Suprapubic skin (tissue), 4 donors: ENCODE data around the gene SYNE1. TPM values are rescaled to one million over a fixed set of nuclear protein-coding genes. Genes with fewer than 3 reads are reported as not detected.
A peak's percentile ranks its signal among the peaks of the same experiment; 100 is the strongest.

Source experiments
- DNase-seq, 2 donors: peaks; one replicate each; pipeline ENCODE4 v3.0.0-alpha.2; 2019; ENCODE audit warnings: low spot score in 2 of 2
- H3K27ac ChIP-seq: fragments of 200-600 bp; sonication (generic); one replicate; pipeline ENCODE4 v1.5.1; 2019
- H3K27me3 ChIP-seq: fragments of 200-600 bp; sonication (generic); one replicate; pipeline ENCODE4 v1.5.1; 2019
- H3K36me3 ChIP-seq: fragments of 200-600 bp; sonication (generic); one replicate; pipeline ENCODE4 v1.5.1; 2019
- H3K4me1 ChIP-seq: fragments of 200-600 bp; sonication (generic); one replicate; pipeline ENCODE4 v1.5.1; 2019
- H3K4me3 ChIP-seq: fragments of 200-600 bp; sonication (generic); one replicate; pipeline ENCODE4 v1.5.1; 2019; ENCODE audit warnings: mild to moderate bottlenecking
- H3K9me3 ChIP-seq: fragments of 200-600 bp; sonication (generic); one replicate; pipeline ENCODE4 v1.5.1; 2019
- CTCF ChIP-seq, 2 donors: fragments of 200-600 bp in 1 of 2; fragments of 450-650 bp in 1 of 2; sonication (generic) in 1 of 2; IDR thresholded peaks; one replicate each; pipeline ENCODE4 v1.5.1; 2016 to 2019; ENCODE audit warnings: antibody characterized with exemption in 2 of 2, mild to moderate bottlenecking in 1 of 2, moderate library complexity in 1 of 2
- EP300 ChIP-seq: sonication (generic); formaldehyde crosslinking; IDR thresholded peaks from one replicate; pipeline ENCODE4 v1.6.1; 2017; ENCODE audit warnings: antibody characterized with exemption
- POLR2A ChIP-seq, 2 donors: fragments of 450-650 bp; IDR thresholded peaks; one replicate each; pipeline ENCODE4 v1.6.1; 2017; ENCODE audit warnings: antibody characterized with exemption in 2 of 2, mild to moderate bottlenecking in 2 of 2, moderate library complexity in 2 of 2
- POLR2AphosphoS5 ChIP-seq, 3 donors: sonication (generic); formaldehyde crosslinking; IDR thresholded peaks; one replicate each; pipeline ENCODE4 v1.6.1; 2017; ENCODE audit warnings: antibody characterized with exemption in 3 of 3
- WGBS: methylation state at CpG from one replicate; pipeline ENCODE4 v1.1.5; 2018; 5-methylcytosine and 5-hydroxymethylcytosine counted together
- total RNA-seq, 4 donors: library from RNA; depleted of rRNA; stranded (reverse); fragments of >200 nt; gene quantifications; one replicate each; pipeline ENCODE4 v1.1.0, GENCODE V29; 2016

Gene SYNE1
- total RNA-seq, 4 donors from 2014 or later = 105 to 184 (median 132) TPM

DNA sequence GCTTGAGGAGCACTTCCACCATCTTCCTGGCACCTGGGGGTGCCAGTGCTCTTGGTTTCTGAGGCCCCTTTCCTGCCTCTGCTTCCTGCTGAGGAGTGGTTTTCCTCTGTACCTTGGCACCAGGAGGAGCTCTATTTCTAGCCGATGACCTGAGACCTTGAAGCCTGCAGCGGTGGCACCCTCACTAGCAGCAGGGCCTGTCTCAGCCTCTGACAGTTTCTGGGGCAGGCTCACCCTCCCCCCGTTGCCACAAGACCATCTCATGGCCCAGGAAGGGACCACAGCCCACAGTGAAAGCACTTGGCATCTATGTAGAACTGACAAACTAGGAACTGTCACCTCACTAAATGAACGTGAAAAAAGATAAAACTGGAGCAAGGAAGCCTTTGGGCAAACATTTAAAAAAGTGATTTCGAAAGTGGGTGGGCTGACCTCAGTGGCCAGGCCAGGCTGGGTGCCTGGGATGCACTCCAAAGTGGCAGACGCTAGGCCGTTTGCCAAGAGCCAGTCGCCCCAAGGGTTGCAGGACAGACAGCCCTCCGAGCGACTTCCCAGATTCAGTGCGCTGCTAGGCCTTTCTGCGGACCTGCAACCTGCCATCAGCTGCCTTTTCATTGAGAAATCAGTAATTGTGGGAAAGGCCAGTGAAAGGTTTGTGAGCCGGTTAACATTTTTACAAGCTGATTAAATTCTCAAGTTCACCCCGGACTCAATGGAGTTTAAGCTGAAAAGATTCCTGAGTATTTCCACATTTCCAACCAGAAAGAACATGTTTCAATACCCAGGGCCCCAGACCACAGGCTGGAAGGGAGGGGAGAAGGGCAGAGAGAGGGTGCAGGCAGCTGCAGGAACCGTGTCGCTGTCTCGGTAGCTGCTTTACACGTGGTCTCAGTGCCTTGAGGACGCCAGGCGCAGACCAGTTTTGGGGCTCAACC is 526.0 kb downstream of the SYNE1 start:
- Histone ChIP-seq H3K4me3 (no peak overlapping the region), H3K27ac (no peak overlapping the region)
- WGBS = 47% methylated on average over 19 of the region's 20 CpGs

DNA sequence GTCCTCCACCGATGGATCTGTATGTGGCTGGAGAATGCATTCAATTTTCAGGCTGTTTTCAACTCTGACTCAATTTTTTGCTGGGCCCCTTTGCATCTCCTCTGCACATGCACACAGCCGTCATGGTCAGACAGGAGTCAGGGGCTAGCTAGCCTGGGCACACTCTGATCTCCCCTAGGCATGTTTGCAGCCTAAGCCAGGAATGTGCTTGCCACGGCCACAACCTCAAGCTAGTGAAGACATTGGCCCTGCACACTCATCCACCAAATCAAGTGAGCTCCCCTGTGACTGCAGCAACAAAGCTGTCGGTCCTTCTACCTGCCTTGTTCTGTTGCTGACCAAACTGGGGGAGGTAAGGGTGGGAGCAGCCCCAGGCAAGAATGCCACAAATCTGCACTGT is 529.2 kb downstream of the SYNE1 start:
- Histone ChIP-seq H3K36me3 (no peaks in the 10 kb centered on the region), H3K4me1 (peaks cover 9% of the 10 kb centered on the region), H3K27ac (no peak overlapping the region), H3K4me3 (no peak overlapping the region), H3K9me3 (no peaks in the 10 kb centered on the region), H3K27me3 (no peaks in the 10 kb centered on the region)
- DNase-seq = no peak
- 96% methylated on average over 4 of the region's 4 CpGs for WGBS
- TF ChIP-seq POLR2AphosphoS5 (IDR thresholded peaks at IDR 0.05) = no peak
- TF ChIP-seq EP300 = no peak
- TF ChIP-seq CTCF (IDR thresholded peaks at IDR 0.05) = no peak
- no peak for TF ChIP-seq POLR2A (IDR thresholded peaks at IDR 0.05)

More for the DNA sequence above, 526.0 kb downstream of the SYNE1 start:
- no peaks in the 10 kb centered on the region for H3K27me3 ChIP-seq
- DNase-seq = no peak
- peaks cover 13% of the 10 kb centered on the region for H3K4me1 ChIP-seq
- no peaks in the 10 kb centered on the region for H3K9me3 ChIP-seq
- TF ChIP-seq POLR2A (IDR thresholded peaks at IDR 0.05) = no peak
- no peak for TF ChIP-seq CTCF (IDR thresholded peaks at IDR 0.05)
- TF ChIP-seq POLR2AphosphoS5 (IDR thresholded peaks at IDR 0.05) = no peak
- no peak for TF ChIP-seq EP300
- H3K36me3 ChIP-seq = no peaks in the 10 kb centered on the region

DNA sequence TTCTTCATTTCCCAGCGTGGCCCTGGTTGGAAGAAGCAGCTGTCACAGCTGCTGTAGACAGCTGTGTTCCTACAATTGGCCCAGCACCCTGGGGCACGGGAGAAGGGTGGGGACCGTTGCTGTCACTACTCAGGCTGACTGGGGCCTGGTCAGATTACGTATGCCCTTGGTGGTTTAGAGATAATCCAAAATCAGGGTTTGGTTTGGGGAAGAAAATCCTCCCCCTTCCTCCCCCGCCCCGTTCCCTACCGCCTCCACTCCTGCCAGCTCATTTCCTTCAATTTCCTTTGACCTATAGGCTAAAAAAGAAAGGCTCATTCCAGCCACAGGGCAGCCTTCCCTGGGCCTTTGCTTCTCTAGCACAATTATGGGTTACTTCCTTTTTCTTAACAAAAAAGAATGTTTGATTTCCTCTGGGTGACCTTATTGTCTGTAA is 537.0 kb downstream of the SYNE1 start:
- 38% methylated on average over 6 of the region's 7 CpGs for WGBS
- TF ChIP-seq POLR2AphosphoS5 (IDR thresholded peaks at IDR 0.05) (no peak), CTCF (IDR thresholded peaks at IDR 0.05) (no peak), POLR2A (IDR thresholded peaks at IDR 0.05) (no peak), EP300 (no peak)
- DNase-seq = peak in 1 of 2 donors; percentile 79
- H3K27me3 ChIP-seq = no peaks in the 10 kb centered on the region
- no peaks in the 10 kb centered on the region for H3K9me3 ChIP-seq
- no peaks in the 10 kb centered on the region for H3K36me3 ChIP-seq
- H3K4me3 ChIP-seq = no peak overlapping the region
- H3K4me1 ChIP-seq = peaks cover 28% of the 10 kb centered on the region
- H3K27ac ChIP-seq = peak overlapping the region; percentile 18

GRCh38 chr6:152099446-152100182 is 537.5 kb downstream of the SYNE1 start:
- no peak for DNase-seq
- Histone ChIP-seq H3K27ac (peak overlapping the region; percentile 18), H3K9me3 (no peaks in the 10 kb centered on the region), H3K36me3 (no peaks in the 10 kb centered on the region), H3K4me1 (peaks cover 34% of the 10 kb centered on the region), H3K4me3 (no peak overlapping the region), H3K27me3 (no peaks in the 10 kb centered on the region)
- TF ChIP-seq CTCF (IDR thresholded peaks at IDR 0.05) (no peak), POLR2AphosphoS5 (IDR thresholded peaks at IDR 0.05) (no peak), POLR2A (IDR thresholded peaks at IDR 0.05) (no peak), EP300 (no peak)
- 76% methylated on average over 4 of the region's 4 CpGs for WGBS

DNA sequence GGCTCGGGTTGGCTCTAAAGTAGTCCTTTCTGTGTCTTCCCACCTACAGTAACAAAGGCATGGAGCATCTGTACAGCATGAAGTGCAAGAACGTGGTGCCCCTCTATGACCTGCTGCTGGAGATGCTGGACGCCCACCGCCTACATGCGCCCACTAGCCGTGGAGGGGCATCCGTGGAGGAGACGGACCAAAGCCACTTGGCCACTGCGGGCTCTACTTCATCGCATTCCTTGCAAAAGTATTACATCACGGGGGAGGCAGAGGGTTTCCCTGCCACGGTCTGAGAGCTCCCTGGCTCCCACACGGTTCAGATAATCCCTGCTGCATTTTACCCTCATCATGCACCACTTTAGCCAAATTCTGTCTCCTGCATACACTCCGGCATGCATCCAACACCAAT is 538.5 kb downstream of the SYNE1 start:
- Histone ChIP-seq H3K36me3 (no peaks in the 10 kb centered on the region), H3K27ac (no peak overlapping the region), H3K4me3 (no peak overlapping the region), H3K27me3 (no peaks in the 10 kb centered on the region), H3K9me3 (no peaks in the 10 kb centered on the region), H3K4me1 (peaks cover 37% of the 10 kb centered on the region)
- WGBS = 92% methylated on average over 14 of the region's 14 CpGs
- TF ChIP-seq CTCF (IDR thresholded peaks at IDR 0.05) (no peak), POLR2AphosphoS5 (IDR thresholded peaks at IDR 0.05) (no peak), EP300 (no peak), POLR2A (IDR thresholded peaks at IDR 0.05) (no peak)
- no peak for DNase-seq
